DND-41 (cell line): ENCODE measurements around the gene S100A2.

Experiments used
- CTCF ChIP-seq: IDR thresholded peaks from 2 replicates; pipeline ENCODE4 v1.5.1; 2012; ENCODE audit warnings: borderline replicate concordance, low read length, moderate library complexity, mild to moderate bottlenecking; ENCODE audit not compliant: poor library complexity, severe bottlenecking; ENCODE audit errors: extremely low read depth
- EZH2 ChIP-seq: IDR thresholded peaks from 3 replicates; pipeline ENCODE4 v1.6.1; 2012; ENCODE audit warnings: borderline replicate concordance, low read depth, mild to moderate bottlenecking, moderate library complexity, low read length, inconsistent platforms; ENCODE audit not compliant: severe bottlenecking

- no peak for TF ChIP-seq CTCF
- no peak for TF ChIP-seq EZH2
Measured at GRCh38 chr1:153553830-153554541, 11.7 kb downstream of the S100A2 start.
